Body of pancreas (tissue), 4 donors: ENCODE measurements around the gene GPR65. TPM values are rescaled to one million over a fixed set of nuclear protein-coding genes. Genes with fewer than 3 reads are reported as not detected.

Experiments used
- ATAC-seq: fragments of 150-250 bp; one replicate; pipeline ENCODE4 v1.9.1; 2016
- DNase-seq, 4 donors: peaks; one replicate each; pipeline ENCODE4 v3.0.0-alpha.2; 2019
- H3K27ac ChIP-seq, 4 donors: fragments of 200-600 bp; sonication (generic); 1 replicate in 3 of 4; 2 replicates in 1 of 4; pipeline versions ENCODE4 v1.5.1 to v1.6.1; 2016 to 2019; ENCODE audit warnings: mild to moderate bottlenecking in 1 of 4, mixed read lengths in 1 of 4, moderate library complexity in 1 of 4
- H3K27me3 ChIP-seq, 2 donors: fragments of 200-600 bp; sonication (generic); one replicate each; pipeline ENCODE4 v1.6.0; 2016; ENCODE audit warnings: mild to moderate bottlenecking in 1 of 2
- H3K36me3 ChIP-seq, 2 donors: fragments of 200-600 bp; sonication (generic); replicated peaks in 1 of 2; 2 replicates each; pipeline ENCODE4 v1.5.1; 2016; ENCODE audit warnings: low read depth in 2 of 2; ENCODE audit not compliant: insufficient read depth in 1 of 2
- H3K4me1 ChIP-seq: fragments of 200-600 bp; sonication (generic); one replicate; pipeline ENCODE4 v1.6.0; 2016
- H3K4me3 ChIP-seq, 2 donors: fragments of 200-600 bp; sonication (generic); 1 replicate in 1 of 2; 2 replicates in 1 of 2; pipeline ENCODE4 v1.5.1; 2016 to 2019
- H3K9me3 ChIP-seq, 3 donors: fragments of 200-600 bp; sonication (generic); 1 replicate in 2 of 3; 2 replicates in 1 of 3; pipeline ENCODE4 v1.5.1; 2016
- POLR2A ChIP-seq, 3 donors: fragments of 450-650 bp; IDR thresholded peaks; one replicate each; pipeline ENCODE4 v1.6.1; 2016; ENCODE audit warnings: antibody characterized with exemption in 3 of 3, mild to moderate bottlenecking in 2 of 3
- WGBS, 2 donors: methylation state at CpG; one replicate each; pipeline ENCODE4 v1.1.5; 2017; 5-methylcytosine and 5-hydroxymethylcytosine counted together
- intact Hi-C: fragments of 100-400 bp; cut with DNase I; formaldehyde crosslinking; loops from one replicate; pipeline ENCODE4 v1.15.1; 2023
- total RNA-seq, 2 donors: library from RNA; depleted of rRNA; stranded (reverse); fragments of >200 nt; gene quantifications; one replicate each; pipeline ENCODE4 v1.1.0, GENCODE V29; 2016
- TF ChIP-seq, protein P1 (sequence below), 7 experiments: fragments of 450-650 bp in 4 of 7; fragments of 200-600 bp in 3 of 7; sonication (generic) in 3 of 7; IDR thresholded peaks; one replicate each; pipeline ENCODE4 v1.5.1; 2016 to 2019; ENCODE audit warnings: antibody characterized with exemption in 7 of 7

Gene GPR65
- total RNA-seq, 2 donors from 2014 or later, result 1.3 TPM; not detected in 1

- intact Hi-C loops, result no loop called here
- peaks cover 7% of the 10 kb centered on the region in 2 donors for H3K36me3 ChIP-seq
- 90% methylated on average over 3 of the region's 3 CpGs for WGBS, 2 donors
Measured at GRCh38 chr14:87966816-87967215, 38.1 kb upstream of the GPR65 start.

DNA sequence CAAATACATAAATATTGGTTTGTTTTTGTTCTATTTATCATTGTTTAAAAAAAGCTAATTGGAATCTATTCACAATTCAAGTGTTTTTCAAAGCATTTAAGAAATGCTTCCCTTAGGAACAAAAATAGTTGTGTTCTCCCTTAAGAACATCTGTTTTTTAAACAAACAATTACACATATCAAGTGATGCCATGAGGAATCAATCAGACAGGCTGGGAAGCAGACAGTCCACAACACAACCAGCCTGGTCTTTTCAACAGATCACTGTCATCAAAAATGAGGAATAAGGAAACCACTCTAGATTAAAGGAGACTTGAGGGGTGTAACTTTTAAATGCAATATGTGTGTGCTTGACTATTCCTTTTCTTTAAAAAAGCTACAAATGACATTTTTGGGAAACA lies 37.4 kb upstream of the GPR65 start:
- ATAC-seq (no peak), DNase-seq (no peak)
- Histone ChIP-seq H3K27ac (no peak overlapping the region), H3K9me3 (no peaks in the 10 kb centered on the region), H3K4me3 (no peak overlapping the region), H3K27me3 (no peaks in the 10 kb centered on the region), H3K4me1 (no peaks in the 10 kb centered on the region), H3K36me3 (peaks cover 6 to 7% of the 10 kb centered on the region in 2 donors)
- intact Hi-C loops, result no loop called here
- no peak for TF ChIP-seq POLR2A (IDR thresholded peaks at IDR 0.05)
- TF ChIP-seq, protein P1, sequence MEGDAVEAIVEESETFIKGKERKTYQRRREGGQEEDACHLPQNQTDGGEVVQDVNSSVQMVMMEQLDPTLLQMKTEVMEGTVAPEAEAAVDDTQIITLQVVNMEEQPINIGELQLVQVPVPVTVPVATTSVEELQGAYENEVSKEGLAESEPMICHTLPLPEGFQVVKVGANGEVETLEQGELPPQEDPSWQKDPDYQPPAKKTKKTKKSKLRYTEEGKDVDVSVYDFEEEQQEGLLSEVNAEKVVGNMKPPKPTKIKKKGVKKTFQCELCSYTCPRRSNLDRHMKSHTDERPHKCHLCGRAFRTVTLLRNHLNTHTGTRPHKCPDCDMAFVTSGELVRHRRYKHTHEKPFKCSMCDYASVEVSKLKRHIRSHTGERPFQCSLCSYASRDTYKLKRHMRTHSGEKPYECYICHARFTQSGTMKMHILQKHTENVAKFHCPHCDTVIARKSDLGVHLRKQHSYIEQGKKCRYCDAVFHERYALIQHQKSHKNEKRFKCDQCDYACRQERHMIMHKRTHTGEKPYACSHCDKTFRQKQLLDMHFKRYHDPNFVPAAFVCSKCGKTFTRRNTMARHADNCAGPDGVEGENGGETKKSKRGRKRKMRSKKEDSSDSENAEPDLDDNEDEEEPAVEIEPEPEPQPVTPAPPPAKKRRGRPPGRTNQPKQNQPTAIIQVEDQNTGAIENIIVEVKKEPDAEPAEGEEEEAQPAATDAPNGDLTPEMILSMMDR (IDR thresholded peaks at IDR 0.05), result no peak

More at GRCh38 chr14:87966816-87967215, 38.1 kb upstream of the GPR65 start:
- H3K9me3 ChIP-seq, result no peaks in the 10 kb centered on the region
- no peaks in the 10 kb centered on the region for H3K4me1 ChIP-seq
- ATAC-seq (no peak), DNase-seq (no peak)
- H3K27me3 ChIP-seq, result no peaks in the 10 kb centered on the region
- H3K27ac ChIP-seq, result no peak overlapping the region
- TF ChIP-seq POLR2A (IDR thresholded peaks at IDR 0.05), result no peak
- TF ChIP-seq, protein P1 (IDR thresholded peaks at IDR 0.05), result no peak
- no peak overlapping the region for H3K4me3 ChIP-seq

- H3K36me3 ChIP-seq, result no peaks in the 10 kb centered on the region
- 64 to 95% methylated on average over 2 of the region's 2 CpGs for WGBS, 2 donors
- no peaks in the 10 kb centered on the region for H3K9me3 ChIP-seq
- H3K4me3 ChIP-seq, result no peak overlapping the region
- H3K4me1 ChIP-seq, result no peaks in the 10 kb centered on the region
- intact Hi-C loops, result no loop called here
- no peaks in the 10 kb centered on the region for H3K27me3 ChIP-seq
- no peak for TF ChIP-seq POLR2A (IDR thresholded peaks at IDR 0.05)
- TF ChIP-seq, protein P1 (IDR thresholded peaks at IDR 0.05), result no peak
- ATAC-seq (no peak), DNase-seq (no peak)
- H3K27ac ChIP-seq, result no peak overlapping the region
Measured at GRCh38 chr14:87971010-87971409, 33.9 kb upstream of the GPR65 start.

DNA sequence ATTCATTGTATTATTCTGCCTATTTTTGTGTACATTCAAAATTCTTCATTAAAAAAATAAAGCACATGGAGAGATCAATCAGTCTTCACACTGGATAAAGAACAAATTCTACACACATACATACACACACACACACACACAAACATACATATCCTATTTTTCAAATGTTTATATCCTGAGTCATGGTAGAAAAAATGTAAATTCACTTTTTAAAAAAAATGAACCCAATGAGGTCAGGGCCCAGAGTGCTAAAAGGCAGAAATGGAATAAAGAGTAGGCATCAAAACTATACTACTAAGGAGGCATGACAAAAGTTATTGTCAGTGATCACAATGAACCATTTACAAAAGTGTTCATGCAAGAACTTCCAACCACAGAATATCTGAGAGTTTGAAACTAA lies 29.3 kb upstream of the GPR65 start:
- Histone ChIP-seq H3K4me1 (no peaks in the 10 kb centered on the region), H3K4me3 (no peak overlapping the region), H3K9me3 (no peaks in the 10 kb centered on the region), H3K36me3 (no peaks in the 10 kb centered on the region), H3K27me3 (no peaks in the 10 kb centered on the region), H3K27ac (no peak overlapping the region)
- TF ChIP-seq POLR2A (IDR thresholded peaks at IDR 0.05), result no peak
- TF ChIP-seq, protein P1 (IDR thresholded peaks at IDR 0.05), result no peak
- ATAC-seq (no peak), DNase-seq (no peak)
- intact Hi-C loops, result no loop called here

- WGBS, 2 donors, result 100% methylated on average over 1 of the region's 1 CpG
- H3K27ac ChIP-seq, result no peak overlapping the region
- intact Hi-C loops, result no loop called here
- no peaks in the 10 kb centered on the region for H3K36me3 ChIP-seq
- H3K4me3 ChIP-seq, result no peak overlapping the region
- no peak for TF ChIP-seq POLR2A (IDR thresholded peaks at IDR 0.05)
- TF ChIP-seq, protein P1 (IDR thresholded peaks at IDR 0.05), result no peak
- H3K27me3 ChIP-seq, result no peaks in the 10 kb centered on the region
- ATAC-seq, result no peak
- DNase-seq, result no peak
- H3K9me3 ChIP-seq, result no peaks in the 10 kb centered on the region
- no peaks in the 10 kb centered on the region for H3K4me1 ChIP-seq
Measured at GRCh38 chr14:87979689-87980088, 25.2 kb upstream of the GPR65 start.
